ENCODE data around the gene MPZ.
"Not testable (repeated sequence)": the region's sequence is repeated elsewhere in the genome, so short reads cannot be mapped to it uniquely, and the experiment has no call there.

The MPZ gene

GRCh38 chr1:161299347-161299746 is 10.4 kb downstream of the MPZ start:
- no peak for DNase-seq

GRCh38 chr1:161298116-161298515 is 11.7 kb downstream of the MPZ start:
- DNase-seq, result no peak

GRCh38 chr1:161297415-161297814 is 12.4 kb downstream of the MPZ start:
- DNase-seq, result no peak

GRCh38 chr1:161290779-161291178 is 19.0 kb downstream of the MPZ start:
- DNase-seq, result no peak

GRCh38 chr1:161287482-161288054 is 22.2 kb downstream of the MPZ start:
- no peak for DNase-seq

- no peak for DNase-seq
Observed at GRCh38 chr1:161285521-161285920, 24.2 kb downstream of the MPZ start.

GRCh38 chr1:161285113-161285512 is 24.7 kb downstream of the MPZ start:
- no peak for DNase-seq

GRCh38 chr1:161282991-161283390 is 26.8 kb downstream of the MPZ start:
- DNase-seq, result no peak

GRCh38 chr1:161274874-161275273 is 34.9 kb downstream of the MPZ start:
- DNase-seq, result no peak

- no peak for DNase-seq
Observed at GRCh38 chr1:161273402-161273801, 36.4 kb downstream of the MPZ start.

GRCh38 chr1:161267321-161267720 is 42.4 kb downstream of the MPZ start:
- DNase-seq, result no peak

- DNase-seq, result no peak
Observed at GRCh38 chr1:161266836-161267235, 42.9 kb downstream of the MPZ start.

GRCh38 chr1:161266202-161266601 is 43.6 kb downstream of the MPZ start:
- DNase-seq, result no peak

- DNase-seq, result no peak
Observed at GRCh38 chr1:161265305-161265704, 44.5 kb downstream of the MPZ start.

- DNase-seq, result no peak
Observed at GRCh38 chr1:161261261-161262235, 48.2 kb downstream of the MPZ start.

- no peak for DNase-seq
Observed at GRCh38 chr1:161260376-161261260, 49.1 kb downstream of the MPZ start.

- DNase-seq, result no peak
Observed at GRCh38 chr1:161259765-161260164, 50.0 kb downstream of the MPZ start.

- DNase-seq, result no peak
Observed at GRCh38 chr1:161259345-161259702, 50.4 kb downstream of the MPZ start.

- DNase-seq, result no peak
Observed at GRCh38 chr1:161258439-161259344, 51.1 kb downstream of the MPZ start, which contains the start of gene PCP4L1. PCP4L1 (plus strand) TSS chr1:161258745; CDS start chr1:161258975, 230 bp downstream.

GRCh38 chr1:161257109-161257508 is 52.7 kb downstream of the MPZ start:
- not testable (repeated sequence) for DNase-seq

- DNase-seq, result not testable (repeated sequence)
Observed at GRCh38 chr1:161255955-161256520, 53.7 kb downstream of the MPZ start.

- DNase-seq, result not testable (repeated sequence)
Observed at GRCh38 chr1:161255302-161255701, 54.5 kb downstream of the MPZ start.
